ENCODE data around the gene CACNA1G.

CACNA1G gene

GRCh38 chr17:50548831-50549230 lies 11.7 kb upstream of the CACNA1G start:
- DNase-seq (ENCODE audit: low spot score), result no peak

- DNase-seq (ENCODE audit: low spot score), result no peak
These were observed 11.1 kb upstream of the CACNA1G start for GRCh38 chr17:50549256-50549941.

GRCh38 chr17:50549969-50550368 lies 10.5 kb upstream of the CACNA1G start:
- no peak for DNase-seq (ENCODE audit: low spot score)

- DNase-seq (ENCODE audit: low spot score), result no peak
These were observed 9.7 kb upstream of the CACNA1G start for GRCh38 chr17:50550661-50551432.

GRCh38 chr17:50551433-50551815 lies 9.1 kb upstream of the CACNA1G start:
- no peak for DNase-seq (ENCODE audit: low spot score)

GRCh38 chr17:50551884-50552283 lies 8.6 kb upstream of the CACNA1G start:
- no peak for DNase-seq (ENCODE audit: low spot score)

GRCh38 chr17:50554201-50554600 lies 6.3 kb upstream of the CACNA1G start:
- DNase-seq (ENCODE audit: low spot score), result no peak

GRCh38 chr17:50556803-50557202 lies 3.7 kb upstream of the CACNA1G start:
- DNase-seq (ENCODE audit: low spot score), result no peak

- no peak for DNase-seq (ENCODE audit: low spot score)
These were observed 2.9 kb upstream of the CACNA1G start for GRCh38 chr17:50557630-50558029.

GRCh38 chr17:50558091-50558490 lies 2.4 kb upstream of the CACNA1G start:
- DNase-seq (ENCODE audit: low spot score), result no peak

- no peak for DNase-seq (ENCODE audit: low spot score)
These were observed 2.0 kb upstream of the CACNA1G start for GRCh38 chr17:50558581-50558940.

- no peak for DNase-seq (ENCODE audit: low spot score)
These were observed 1.4 kb upstream of the CACNA1G start for GRCh38 chr17:50558941-50559614.

- no peak for DNase-seq (ENCODE audit: low spot score)
These were observed 786 bp upstream of the CACNA1G start for GRCh38 chr17:50559674-50560184.

- no peak for DNase-seq (ENCODE audit: low spot score)
These were observed 623 bp downstream of the CACNA1G start for GRCh38 chr17:50560931-50561745.

- no peak for DNase-seq (ENCODE audit: low spot score)
These were observed 1.2 kb downstream of the CACNA1G start for GRCh38 chr17:50561746-50562141.

- DNase-seq (ENCODE audit: low spot score), result no peak
These were observed 2.0 kb downstream of the CACNA1G start for GRCh38 chr17:50562242-50563091.

- DNase-seq (ENCODE audit: low spot score), result no peak
These were observed 2.6 kb downstream of the CACNA1G start for GRCh38 chr17:50563092-50563511.

GRCh38 chr17:50564916-50565315 lies 4.4 kb downstream of the CACNA1G start:
- no peak for DNase-seq (ENCODE audit: low spot score)

GRCh38 chr17:50565402-50566350 lies 5.2 kb downstream of the CACNA1G start:
- peak; percentile 48 for DNase-seq (ENCODE audit: low spot score)

GRCh38 chr17:50566886-50567285 lies 6.4 kb downstream of the CACNA1G start:
- no peak for DNase-seq (ENCODE audit: low spot score)

Measured in CD4-positive, alpha-beta T cell treated with Interleukin-15 for 4 hours (primary cell).